ENCODE results near the gene SLC36A3. TPM values are rescaled to one million over a fixed set of nuclear protein-coding genes. Genes with fewer than 3 reads are reported as not detected.

Gene SLC36A3
- total RNA-seq, 1 experiment from 2014 or later: not detected

DNA sequence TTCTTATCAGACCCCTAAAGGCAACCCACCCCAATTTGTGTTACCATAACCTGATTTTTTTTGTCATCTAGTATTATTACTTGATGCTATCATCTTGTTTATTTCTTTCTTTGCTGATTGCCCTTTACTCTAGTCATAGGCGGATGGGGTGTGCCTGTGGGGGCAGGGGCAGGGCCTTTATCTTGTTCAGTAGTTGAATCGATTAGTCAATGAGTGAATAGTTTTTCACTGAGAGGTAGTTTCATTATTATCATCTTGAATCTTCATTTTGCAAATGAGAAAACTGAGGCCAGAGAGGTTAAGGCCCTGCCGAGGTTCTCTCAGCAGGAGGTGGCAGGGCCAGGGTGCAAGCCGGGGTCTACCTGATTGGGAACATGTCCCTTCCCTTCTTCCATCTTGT, 60.0 kb downstream of the SLC36A3 start (continued):
- TF ChIP-seq, protein P1, sequence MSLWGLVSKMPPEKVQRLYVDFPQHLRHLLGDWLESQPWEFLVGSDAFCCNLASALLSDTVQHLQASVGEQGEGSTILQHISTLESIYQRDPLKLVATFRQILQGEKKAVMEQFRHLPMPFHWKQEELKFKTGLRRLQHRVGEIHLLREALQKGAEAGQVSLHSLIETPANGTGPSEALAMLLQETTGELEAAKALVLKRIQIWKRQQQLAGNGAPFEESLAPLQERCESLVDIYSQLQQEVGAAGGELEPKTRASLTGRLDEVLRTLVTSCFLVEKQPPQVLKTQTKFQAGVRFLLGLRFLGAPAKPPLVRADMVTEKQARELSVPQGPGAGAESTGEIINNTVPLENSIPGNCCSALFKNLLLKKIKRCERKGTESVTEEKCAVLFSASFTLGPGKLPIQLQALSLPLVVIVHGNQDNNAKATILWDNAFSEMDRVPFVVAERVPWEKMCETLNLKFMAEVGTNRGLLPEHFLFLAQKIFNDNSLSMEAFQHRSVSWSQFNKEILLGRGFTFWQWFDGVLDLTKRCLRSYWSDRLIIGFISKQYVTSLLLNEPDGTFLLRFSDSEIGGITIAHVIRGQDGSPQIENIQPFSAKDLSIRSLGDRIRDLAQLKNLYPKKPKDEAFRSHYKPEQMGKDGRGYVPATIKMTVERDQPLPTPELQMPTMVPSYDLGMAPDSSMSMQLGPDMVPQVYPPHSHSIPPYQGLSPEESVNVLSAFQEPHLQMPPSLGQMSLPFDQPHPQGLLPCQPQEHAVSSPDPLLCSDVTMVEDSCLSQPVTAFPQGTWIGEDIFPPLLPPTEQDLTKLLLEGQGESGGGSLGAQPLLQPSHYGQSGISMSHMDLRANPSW (CRISPR knock-in tag; conservative IDR thresholded peaks at IDR 0.05; ENCODE audit: low read depth): no peak
- TF ChIP-seq KAT7 (CRISPR knock-in tag; IDR thresholded peaks at IDR 0.05; ENCODE audit: borderline replicate concordance): no peak

DNA sequence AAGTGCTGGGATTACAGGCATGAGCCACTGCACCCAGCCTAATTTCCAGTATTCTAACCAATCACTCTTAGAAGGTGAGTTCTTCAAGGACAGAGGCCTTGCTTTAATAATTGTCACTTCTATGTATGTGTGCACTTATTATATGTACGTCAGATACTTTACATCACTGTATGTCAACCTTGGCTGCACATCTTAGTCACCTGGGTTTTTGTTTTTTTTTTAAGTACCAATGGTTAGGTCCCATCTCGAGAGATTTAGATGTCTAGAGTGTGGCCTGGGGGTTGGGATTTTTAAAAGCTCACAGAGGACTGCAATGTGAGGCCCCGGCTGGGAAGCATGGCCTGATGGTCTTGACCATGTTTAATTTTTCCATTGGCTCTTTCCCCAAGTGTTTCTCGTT, 60.4 kb downstream of the SLC36A3 start:
- ChIA-PET CTCF (no interaction called here), POLR2A (no interaction called here)
- no peaks in the 10 kb centered on the region; the same call in 1 of the 2 replicates for H3K27me3 Mint-ChIP-seq (ENCODE audit: low read depth)
- H3K4me1 Mint-ChIP-seq: peaks cover 29% of the 10 kb centered on the region
- ATAC-seq (no peak), DNase-seq (ENCODE audit: low spot score) (no peak)
- H3K36me3 Mint-ChIP-seq: no peaks in the 10 kb centered on the region
- peaks cover 3% of the 10 kb centered on the region; the same call in 1 of the 2 replicates for H3K9me3 Mint-ChIP-seq
- H3K27ac Mint-ChIP-seq: no peak overlapping the region
- H3K4me3 Mint-ChIP-seq: no peak overlapping the region
- TF ChIP-seq, protein P2, sequence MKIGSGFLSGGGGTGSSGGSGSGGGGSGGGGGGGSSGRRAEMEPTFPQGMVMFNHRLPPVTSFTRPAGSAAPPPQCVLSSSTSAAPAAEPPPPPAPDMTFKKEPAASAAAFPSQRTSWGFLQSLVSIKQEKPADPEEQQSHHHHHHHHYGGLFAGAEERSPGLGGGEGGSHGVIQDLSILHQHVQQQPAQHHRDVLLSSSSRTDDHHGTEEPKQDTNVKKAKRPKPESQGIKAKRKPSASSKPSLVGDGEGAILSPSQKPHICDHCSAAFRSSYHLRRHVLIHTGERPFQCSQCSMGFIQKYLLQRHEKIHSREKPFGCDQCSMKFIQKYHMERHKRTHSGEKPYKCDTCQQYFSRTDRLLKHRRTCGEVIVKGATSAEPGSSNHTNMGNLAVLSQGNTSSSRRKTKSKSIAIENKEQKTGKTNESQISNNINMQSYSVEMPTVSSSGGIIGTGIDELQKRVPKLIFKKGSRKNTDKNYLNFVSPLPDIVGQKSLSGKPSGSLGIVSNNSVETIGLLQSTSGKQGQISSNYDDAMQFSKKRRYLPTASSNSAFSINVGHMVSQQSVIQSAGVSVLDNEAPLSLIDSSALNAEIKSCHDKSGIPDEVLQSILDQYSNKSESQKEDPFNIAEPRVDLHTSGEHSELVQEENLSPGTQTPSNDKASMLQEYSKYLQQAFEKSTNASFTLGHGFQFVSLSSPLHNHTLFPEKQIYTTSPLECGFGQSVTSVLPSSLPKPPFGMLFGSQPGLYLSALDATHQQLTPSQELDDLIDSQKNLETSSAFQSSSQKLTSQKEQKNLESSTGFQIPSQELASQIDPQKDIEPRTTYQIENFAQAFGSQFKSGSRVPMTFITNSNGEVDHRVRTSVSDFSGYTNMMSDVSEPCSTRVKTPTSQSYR (CRISPR knock-in tag; IDR thresholded peaks at IDR 0.05): no peak
- no peak for TF ChIP-seq OVOL2 (CRISPR knock-in tag; IDR thresholded peaks at IDR 0.05; ENCODE audit: borderline replicate concordance)
- TF ChIP-seq NFE2L1 (CRISPR knock-in tag; IDR thresholded peaks at IDR 0.05): no peak
- no peak for TF ChIP-seq ZNF263 (CRISPR knock-in tag; IDR thresholded peaks at IDR 0.05; ENCODE audit: low read depth)
- no peak for TF ChIP-seq IRF2 (CRISPR knock-in tag; IDR thresholded peaks at IDR 0.05; ENCODE audit: borderline replicate concordance, low read depth)

DNA sequence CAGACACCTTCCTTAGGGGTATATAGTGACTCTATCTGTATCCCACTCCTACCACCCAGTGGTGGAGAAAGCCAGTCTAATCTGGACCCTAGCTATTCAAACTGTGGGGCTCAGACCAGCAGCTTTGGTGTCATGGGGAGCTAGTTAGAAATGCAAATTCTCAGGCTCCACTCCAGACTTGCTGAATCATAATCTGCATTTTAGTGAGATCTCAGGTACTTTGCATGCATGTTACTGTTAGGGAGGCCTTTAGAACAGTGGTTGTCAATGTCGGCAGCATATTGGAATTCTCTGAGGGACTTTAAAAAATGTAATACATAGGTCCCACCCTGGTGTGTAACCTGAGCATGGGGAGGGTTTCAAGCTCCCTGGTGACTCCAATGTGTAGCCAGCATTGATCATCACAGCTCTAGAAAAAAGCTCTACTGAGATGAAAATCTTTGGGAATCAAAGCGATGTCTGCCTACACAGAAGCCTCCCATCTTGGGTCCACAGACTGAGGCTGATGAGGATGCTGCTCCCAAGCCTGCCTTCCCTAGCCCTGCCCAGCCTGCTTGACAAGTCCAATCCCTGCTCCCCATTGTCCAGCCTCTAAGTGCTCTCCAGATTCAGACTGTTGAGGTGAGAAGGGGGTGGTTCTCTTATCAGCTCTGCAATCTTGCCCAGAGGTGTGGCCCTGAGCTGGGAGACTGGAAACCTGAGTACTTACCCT, 62.5 kb downstream of the SLC36A3 start:
- Mint-ChIP-seq H3K9me3 (peaks cover 3% of the 10 kb centered on the region; the same call in 1 of the 2 replicates), H3K4me3 (no peak overlapping the region), H3K36me3 (no peaks in the 10 kb centered on the region), H3K4me1 (peaks cover 35% of the 10 kb centered on the region), H3K27ac (no peak overlapping the region), H3K27me3 (ENCODE audit: low read depth) (no peaks in the 10 kb centered on the region)
- POLR2A ChIA-PET: interaction anchor here (0.7 kb wide), 1 partner anchor 105 kb away, joined by 3 read pairs; no protein-coding TSS in a partner anchor
- DNase-seq (ENCODE audit: low spot score): no peak
- peak; percentile 48 for ATAC-seq
- CTCF ChIA-PET: interaction anchor here (0.7 to 5.2 kb wide), 12 partner anchors 9 to 411 kb away, joined by 3 to 70 read pairs (median 5); partner anchors contain the start of genes CCDC69 and GM2A
- TF ChIP-seq, protein P3, sequence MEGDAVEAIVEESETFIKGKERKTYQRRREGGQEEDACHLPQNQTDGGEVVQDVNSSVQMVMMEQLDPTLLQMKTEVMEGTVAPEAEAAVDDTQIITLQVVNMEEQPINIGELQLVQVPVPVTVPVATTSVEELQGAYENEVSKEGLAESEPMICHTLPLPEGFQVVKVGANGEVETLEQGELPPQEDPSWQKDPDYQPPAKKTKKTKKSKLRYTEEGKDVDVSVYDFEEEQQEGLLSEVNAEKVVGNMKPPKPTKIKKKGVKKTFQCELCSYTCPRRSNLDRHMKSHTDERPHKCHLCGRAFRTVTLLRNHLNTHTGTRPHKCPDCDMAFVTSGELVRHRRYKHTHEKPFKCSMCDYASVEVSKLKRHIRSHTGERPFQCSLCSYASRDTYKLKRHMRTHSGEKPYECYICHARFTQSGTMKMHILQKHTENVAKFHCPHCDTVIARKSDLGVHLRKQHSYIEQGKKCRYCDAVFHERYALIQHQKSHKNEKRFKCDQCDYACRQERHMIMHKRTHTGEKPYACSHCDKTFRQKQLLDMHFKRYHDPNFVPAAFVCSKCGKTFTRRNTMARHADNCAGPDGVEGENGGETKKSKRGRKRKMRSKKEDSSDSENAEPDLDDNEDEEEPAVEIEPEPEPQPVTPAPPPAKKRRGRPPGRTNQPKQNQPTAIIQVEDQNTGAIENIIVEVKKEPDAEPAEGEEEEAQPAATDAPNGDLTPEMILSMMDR (IDR thresholded peaks at IDR 0.05): no peak
- TF ChIP-seq RELA (CRISPR knock-in tag; IDR thresholded peaks at IDR 0.05; ENCODE audit: borderline replicate concordance): no peak
- TF ChIP-seq, protein P4, sequence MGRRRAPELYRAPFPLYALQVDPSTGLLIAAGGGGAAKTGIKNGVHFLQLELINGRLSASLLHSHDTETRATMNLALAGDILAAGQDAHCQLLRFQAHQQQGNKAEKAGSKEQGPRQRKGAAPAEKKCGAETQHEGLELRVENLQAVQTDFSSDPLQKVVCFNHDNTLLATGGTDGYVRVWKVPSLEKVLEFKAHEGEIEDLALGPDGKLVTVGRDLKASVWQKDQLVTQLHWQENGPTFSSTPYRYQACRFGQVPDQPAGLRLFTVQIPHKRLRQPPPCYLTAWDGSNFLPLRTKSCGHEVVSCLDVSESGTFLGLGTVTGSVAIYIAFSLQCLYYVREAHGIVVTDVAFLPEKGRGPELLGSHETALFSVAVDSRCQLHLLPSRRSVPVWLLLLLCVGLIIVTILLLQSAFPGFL (CRISPR knock-in tag; IDR thresholded peaks at IDR 0.05; ENCODE audit: borderline replicate concordance): no peak
- TF ChIP-seq GRHL2 (CRISPR knock-in tag; IDR thresholded peaks at IDR 0.05; ENCODE audit: insufficient replicate concordance, severe bottlenecking): no peak
- TF ChIP-seq, protein P5, sequence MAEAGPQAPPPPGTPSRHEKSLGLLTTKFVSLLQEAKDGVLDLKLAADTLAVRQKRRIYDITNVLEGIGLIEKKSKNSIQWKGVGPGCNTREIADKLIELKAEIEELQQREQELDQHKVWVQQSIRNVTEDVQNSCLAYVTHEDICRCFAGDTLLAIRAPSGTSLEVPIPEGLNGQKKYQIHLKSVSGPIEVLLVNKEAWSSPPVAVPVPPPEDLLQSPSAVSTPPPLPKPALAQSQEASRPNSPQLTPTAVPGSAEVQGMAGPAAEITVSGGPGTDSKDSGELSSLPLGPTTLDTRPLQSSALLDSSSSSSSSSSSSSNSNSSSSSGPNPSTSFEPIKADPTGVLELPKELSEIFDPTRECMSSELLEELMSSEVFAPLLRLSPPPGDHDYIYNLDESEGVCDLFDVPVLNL (CRISPR knock-in tag; IDR thresholded peaks at IDR 0.05; ENCODE audit: borderline replicate concordance, low read depth): no peak
- no peak for TF ChIP-seq NR1H2 (CRISPR knock-in tag; IDR thresholded peaks at IDR 0.05)
- no peak for TF ChIP-seq ZNF219 (CRISPR knock-in tag; IDR thresholded peaks at IDR 0.05; ENCODE audit: borderline replicate concordance)
- TF ChIP-seq, protein P6, sequence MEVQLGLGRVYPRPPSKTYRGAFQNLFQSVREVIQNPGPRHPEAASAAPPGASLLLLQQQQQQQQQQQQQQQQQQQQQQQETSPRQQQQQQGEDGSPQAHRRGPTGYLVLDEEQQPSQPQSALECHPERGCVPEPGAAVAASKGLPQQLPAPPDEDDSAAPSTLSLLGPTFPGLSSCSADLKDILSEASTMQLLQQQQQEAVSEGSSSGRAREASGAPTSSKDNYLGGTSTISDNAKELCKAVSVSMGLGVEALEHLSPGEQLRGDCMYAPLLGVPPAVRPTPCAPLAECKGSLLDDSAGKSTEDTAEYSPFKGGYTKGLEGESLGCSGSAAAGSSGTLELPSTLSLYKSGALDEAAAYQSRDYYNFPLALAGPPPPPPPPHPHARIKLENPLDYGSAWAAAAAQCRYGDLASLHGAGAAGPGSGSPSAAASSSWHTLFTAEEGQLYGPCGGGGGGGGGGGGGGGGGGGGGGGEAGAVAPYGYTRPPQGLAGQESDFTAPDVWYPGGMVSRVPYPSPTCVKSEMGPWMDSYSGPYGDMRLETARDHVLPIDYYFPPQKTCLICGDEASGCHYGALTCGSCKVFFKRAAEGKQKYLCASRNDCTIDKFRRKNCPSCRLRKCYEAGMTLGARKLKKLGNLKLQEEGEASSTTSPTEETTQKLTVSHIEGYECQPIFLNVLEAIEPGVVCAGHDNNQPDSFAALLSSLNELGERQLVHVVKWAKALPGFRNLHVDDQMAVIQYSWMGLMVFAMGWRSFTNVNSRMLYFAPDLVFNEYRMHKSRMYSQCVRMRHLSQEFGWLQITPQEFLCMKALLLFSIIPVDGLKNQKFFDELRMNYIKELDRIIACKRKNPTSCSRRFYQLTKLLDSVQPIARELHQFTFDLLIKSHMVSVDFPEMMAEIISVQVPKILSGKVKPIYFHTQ (CRISPR knock-in tag; IDR thresholded peaks at IDR 0.05): no peak
- TF ChIP-seq KAT7 (CRISPR knock-in tag; IDR thresholded peaks at IDR 0.05; ENCODE audit: borderline replicate concordance): no peak
- TF ChIP-seq EMX1 (CRISPR knock-in tag; IDR thresholded peaks at IDR 0.05): no peak
- no peak for TF ChIP-seq ZNF423 (CRISPR knock-in tag; IDR thresholded peaks at IDR 0.05)

Measured in WTC11 (cell line).